Activated naive CD4-positive, alpha-beta T cell treated with anti-CD3 and anti-CD28 coated beads, Interleukin-2, amount 10 ng/mL, durations not matched to agents 7 days and 5 days (primary cell): ENCODE results near the gene TMPRSS5.

Experiments used
- CTCF ChIA-PET: fragments of 350-600 bp; sonication (Branson Sonifier 250); formaldehyde crosslinking; loops from one replicate; lab custom pipeline; 2021; ENCODE audit warnings: antibody characterized with exemption; lab: Charles Lee
- DNase-seq: peaks from one replicate; pipeline ENCODE4 v3.0.0-alpha.2; 2020
- H3K27ac Mint-ChIP-seq: one replicate; pipeline ENCODE4 v1.8.0; 2021; ENCODE audit warnings: mild to moderate bottlenecking, moderate library complexity, mixed read lengths
- H3K27me3 Mint-ChIP-seq: one replicate; pipeline ENCODE4 v1.8.0; 2021; ENCODE audit warnings: mild to moderate bottlenecking, mixed read lengths
- H3K36me3 Mint-ChIP-seq: one replicate; pipeline ENCODE4 v1.8.0; 2021; ENCODE audit warnings: mixed read lengths
- H3K4me1 Mint-ChIP-seq: one replicate; pipeline ENCODE4 v1.8.0; 2021; ENCODE audit warnings: mixed read lengths
- H3K4me3 Mint-ChIP-seq: one replicate; pipeline ENCODE4 v1.8.0; 2021; ENCODE audit warnings: mild to moderate bottlenecking, moderate library complexity, mixed read lengths
- H3K9me3 Mint-ChIP-seq: one replicate; pipeline ENCODE4 v1.8.0; 2021; ENCODE audit warnings: mixed read lengths

The TMPRSS5 gene

GRCh38 chr11:113643006-113643585 lies 63.0 kb downstream of the TMPRSS5 start:
- CTCF ChIA-PET: no interaction called here
- no peaks in the 10 kb centered on the region for H3K27me3 Mint-ChIP-seq
- DNase-seq: no peak
- no peak overlapping the region for H3K4me3 Mint-ChIP-seq
- H3K27ac Mint-ChIP-seq: no peak overlapping the region
- H3K4me1 Mint-ChIP-seq: no peaks in the 10 kb centered on the region
- no peaks in the 10 kb centered on the region for H3K36me3 Mint-ChIP-seq
- H3K9me3 Mint-ChIP-seq: no peaks in the 10 kb centered on the region

DNA sequence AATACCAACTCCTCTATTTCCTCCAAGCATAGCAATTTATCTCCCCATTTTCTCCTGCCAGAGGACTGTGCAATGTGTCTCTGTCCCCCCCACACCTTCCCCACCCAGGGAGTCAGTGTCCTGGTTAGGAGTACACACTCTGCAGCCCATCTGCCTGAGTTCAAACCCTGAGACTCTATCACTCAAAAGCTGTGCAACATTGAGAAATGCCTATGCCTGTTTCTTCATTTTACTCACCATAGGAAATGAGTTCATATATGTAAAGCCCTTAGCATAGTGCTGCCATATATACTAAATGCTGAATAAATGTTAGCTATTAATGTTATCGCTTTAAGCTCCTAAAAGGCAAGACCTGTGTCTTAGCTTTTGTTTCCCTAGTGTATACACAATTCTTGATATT lies 64.0 kb downstream of the TMPRSS5 start:
- DNase-seq: no peak
- Mint-ChIP-seq H3K4me1 (no peaks in the 10 kb centered on the region), H3K4me3 (no peak overlapping the region), H3K27me3 (no peaks in the 10 kb centered on the region), H3K27ac (no peak overlapping the region), H3K36me3 (no peaks in the 10 kb centered on the region), H3K9me3 (no peaks in the 10 kb centered on the region)
- CTCF ChIA-PET: no interaction called here

- Mint-ChIP-seq H3K36me3 (no peaks in the 10 kb centered on the region), H3K4me1 (no peaks in the 10 kb centered on the region), H3K4me3 (no peak overlapping the region), H3K27ac (no peak overlapping the region), H3K27me3 (no peaks in the 10 kb centered on the region), H3K9me3 (peaks cover 2% of the 10 kb centered on the region)
- DNase-seq: no peak
- CTCF ChIA-PET: no interaction called here
Observed at GRCh38 chr11:113638376-113638775, 67.7 kb downstream of the TMPRSS5 start.

GRCh38 chr11:113637636-113638035 lies 68.5 kb downstream of the TMPRSS5 start:
- H3K27ac Mint-ChIP-seq: no peak overlapping the region
- H3K9me3 Mint-ChIP-seq: peaks cover 2% of the 10 kb centered on the region
- H3K27me3 Mint-ChIP-seq: no peaks in the 10 kb centered on the region
- no peaks in the 10 kb centered on the region for H3K4me1 Mint-ChIP-seq
- H3K4me3 Mint-ChIP-seq: no peak overlapping the region
- DNase-seq: no peak
- CTCF ChIA-PET: no interaction called here
- H3K36me3 Mint-ChIP-seq: no peaks in the 10 kb centered on the region
